Activated naive CD4-positive, alpha-beta T cell treated with anti-CD3 and anti-CD28 coated beads, Interleukin-2, amount 50 U/mL, for 72 hours (primary cell): ENCODE data around the gene NAP1L4. TPM values are rescaled to one million over a fixed set of nuclear protein-coding genes. Genes with fewer than 3 reads are reported as not detected.
"Not testable (repeated sequence)": the region's sequence is repeated elsewhere in the genome, so short reads cannot be mapped to it uniquely, and the experiment has no call there.

Experiments used
- ATAC-seq, 2 donors: fragments of 150-1000 bp; cut with Tn5 transposase; 2 replicates each; pipeline ENCODE4 v1.10.0; 2021; ENCODE audit warnings: mild to moderate bottlenecking in 2 of 2, moderate library complexity in 2 of 2
- DNase-seq, 2 donors: peaks; one replicate each; pipeline ENCODE4 v3.0.0; 2021 to 2022; ENCODE audit warnings: low spot score in 2 of 2
- H3K27ac Mint-ChIP-seq, 2 donors: one replicate each; pipeline ENCODE4 v1.8.0; 2022; ENCODE audit warnings: mild to moderate bottlenecking in 2 of 2, mixed read lengths in 2 of 2
- H3K36me3 Mint-ChIP-seq, 2 donors: one replicate each; pipeline ENCODE4 v1.8.0; 2022; ENCODE audit warnings: mixed read lengths in 2 of 2
- H3K9me3 Mint-ChIP-seq, 2 donors: one replicate each; pipeline ENCODE4 v1.8.0; 2022; ENCODE audit warnings: mixed read lengths in 2 of 2
- total RNA-seq, 2 donors: library from RNA; stranded (reverse); gene quantifications; one replicate each; pipeline ENCODE4 v1.2.3, GENCODE V29; 2022

The NAP1L4 gene
- total RNA-seq, 2 donors from 2014 or later = 287 to 318 TPM

DNA sequence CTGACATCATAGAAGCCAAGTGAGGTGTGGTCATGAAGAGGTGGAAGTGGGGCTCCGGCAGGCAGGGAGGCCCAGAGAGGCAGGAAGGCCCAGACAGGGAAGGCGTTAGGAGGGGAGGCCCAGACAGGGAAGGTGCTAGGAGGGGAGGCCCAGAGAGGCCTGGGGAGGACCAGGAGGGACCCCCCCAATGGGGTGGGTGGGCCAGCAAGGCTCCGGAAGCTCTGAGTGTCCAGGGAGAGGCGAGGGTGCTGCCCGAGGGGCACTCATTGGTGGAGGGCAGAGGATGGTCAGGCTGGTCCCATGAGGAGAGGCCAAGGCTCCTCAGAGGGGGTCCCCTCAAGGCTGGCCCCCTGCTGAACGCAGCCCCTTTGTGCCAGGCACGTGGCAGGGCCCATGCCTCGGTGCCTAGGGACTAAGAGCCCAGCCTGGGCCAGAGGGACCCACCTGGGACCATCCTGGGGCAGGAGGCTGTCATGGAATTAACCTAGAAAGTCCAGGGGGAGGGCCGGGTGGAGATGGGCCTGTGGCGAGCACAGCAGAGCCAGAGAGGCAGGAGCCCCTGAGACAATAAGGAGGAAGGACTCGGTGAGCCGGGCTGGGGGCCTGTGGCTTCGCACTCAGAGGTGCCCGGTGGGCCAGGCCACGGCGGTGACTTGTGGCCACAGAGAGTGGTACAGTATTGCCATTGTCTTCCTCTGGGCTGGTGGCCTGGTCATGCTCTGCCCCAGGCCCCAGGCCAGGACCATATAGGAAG, 75.1 kb downstream of the NAP1L4 start:
- no peaks in the 10 kb centered on the region for H3K9me3 Mint-ChIP-seq
- no peaks in the 10 kb centered on the region for H3K36me3 Mint-ChIP-seq
- DNase-seq = no peak
- H3K27ac Mint-ChIP-seq = no peak overlapping the region
- ATAC-seq = no peak

- no peaks in the 10 kb centered on the region for H3K9me3 Mint-ChIP-seq
- no peak overlapping the region for H3K27ac Mint-ChIP-seq
- DNase-seq (no peak), ATAC-seq (no peak)
- no peaks in the 10 kb centered on the region for H3K36me3 Mint-ChIP-seq
Measured at GRCh38 chr11:2916114-2916891, 75.8 kb downstream of the NAP1L4 start.

- DNase-seq (no peak), ATAC-seq (no peak)
- Mint-ChIP-seq H3K9me3 (no peaks in the 10 kb centered on the region), H3K36me3 (no peaks in the 10 kb centered on the region), H3K27ac (no peak overlapping the region)
Measured at GRCh38 chr11:2915473-2915872, 76.7 kb downstream of the NAP1L4 start.

- ATAC-seq = no peak
- Mint-ChIP-seq H3K27ac (no peak overlapping the region), H3K9me3 (no peaks in the 10 kb centered on the region), H3K36me3 (no peaks in the 10 kb centered on the region)
- DNase-seq = no peak
Measured at GRCh38 chr11:2914455-2915195, 77.5 kb downstream of the NAP1L4 start.

DNA sequence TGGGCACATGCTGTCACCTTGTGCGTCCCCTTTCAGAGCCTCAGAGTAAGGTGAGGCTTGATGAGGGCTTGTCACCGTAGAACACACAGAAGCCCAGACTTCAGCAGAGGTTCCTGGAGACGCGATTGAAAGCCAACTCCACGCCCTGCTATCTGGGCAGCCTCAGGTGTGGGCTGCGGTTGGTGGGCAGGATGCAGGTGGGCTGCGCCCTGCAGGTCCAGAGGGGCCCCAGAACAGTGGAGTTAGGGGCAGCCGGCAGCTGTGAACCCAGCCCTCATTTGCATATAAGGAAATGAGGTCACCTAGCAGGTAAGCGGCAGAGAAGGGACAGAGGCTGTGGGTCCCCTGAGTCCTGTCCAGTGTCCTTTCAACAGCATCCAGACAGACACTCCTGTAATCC, 78.4 kb downstream of the NAP1L4 start:
- ATAC-seq = no peak
- Mint-ChIP-seq H3K36me3 (no peaks in the 10 kb centered on the region), H3K27ac (no peak overlapping the region), H3K9me3 (no peaks in the 10 kb centered on the region)
- no peak for DNase-seq

- Mint-ChIP-seq H3K27ac (no peak overlapping the region), H3K9me3 (no peaks in the 10 kb centered on the region), H3K36me3 (no peaks in the 10 kb centered on the region)
- DNase-seq (no peak), ATAC-seq (no peak)
Measured at GRCh38 chr11:2913019-2913431, 79.1 kb downstream of the NAP1L4 start.

GRCh38 chr11:2912498-2912897, 79.6 kb downstream of the NAP1L4 start:
- Mint-ChIP-seq H3K36me3 (no peaks in the 10 kb centered on the region), H3K9me3 (no peaks in the 10 kb centered on the region), H3K27ac (no peak overlapping the region)
- ATAC-seq = peak in 1 of 2 donors; percentile 28
- DNase-seq = no peak

- H3K36me3 Mint-ChIP-seq = no peaks in the 10 kb centered on the region
- no peaks in the 10 kb centered on the region for H3K9me3 Mint-ChIP-seq
- no peak overlapping the region for H3K27ac Mint-ChIP-seq
- no peak for ATAC-seq
- no peak for DNase-seq
Measured at GRCh38 chr11:2911785-2912391, 80.2 kb downstream of the NAP1L4 start.

GRCh38 chr11:2911088-2911784, 80.9 kb downstream of the NAP1L4 start:
- no peak for DNase-seq
- Mint-ChIP-seq H3K9me3 (no peaks in the 10 kb centered on the region), H3K36me3 (no peaks in the 10 kb centered on the region), H3K27ac (no peak overlapping the region)
- no peak for ATAC-seq

GRCh38 chr11:2910401-2910955, 81.7 kb downstream of the NAP1L4 start:
- ATAC-seq (no peak), DNase-seq (no peak)
- H3K9me3 Mint-ChIP-seq = no peaks in the 10 kb centered on the region
- H3K36me3 Mint-ChIP-seq = peaks cover 0 to 5% of the 10 kb centered on the region in 2 donors
- peak overlapping the region in 1 of 2 donors; percentile 45 for H3K27ac Mint-ChIP-seq

DNA sequence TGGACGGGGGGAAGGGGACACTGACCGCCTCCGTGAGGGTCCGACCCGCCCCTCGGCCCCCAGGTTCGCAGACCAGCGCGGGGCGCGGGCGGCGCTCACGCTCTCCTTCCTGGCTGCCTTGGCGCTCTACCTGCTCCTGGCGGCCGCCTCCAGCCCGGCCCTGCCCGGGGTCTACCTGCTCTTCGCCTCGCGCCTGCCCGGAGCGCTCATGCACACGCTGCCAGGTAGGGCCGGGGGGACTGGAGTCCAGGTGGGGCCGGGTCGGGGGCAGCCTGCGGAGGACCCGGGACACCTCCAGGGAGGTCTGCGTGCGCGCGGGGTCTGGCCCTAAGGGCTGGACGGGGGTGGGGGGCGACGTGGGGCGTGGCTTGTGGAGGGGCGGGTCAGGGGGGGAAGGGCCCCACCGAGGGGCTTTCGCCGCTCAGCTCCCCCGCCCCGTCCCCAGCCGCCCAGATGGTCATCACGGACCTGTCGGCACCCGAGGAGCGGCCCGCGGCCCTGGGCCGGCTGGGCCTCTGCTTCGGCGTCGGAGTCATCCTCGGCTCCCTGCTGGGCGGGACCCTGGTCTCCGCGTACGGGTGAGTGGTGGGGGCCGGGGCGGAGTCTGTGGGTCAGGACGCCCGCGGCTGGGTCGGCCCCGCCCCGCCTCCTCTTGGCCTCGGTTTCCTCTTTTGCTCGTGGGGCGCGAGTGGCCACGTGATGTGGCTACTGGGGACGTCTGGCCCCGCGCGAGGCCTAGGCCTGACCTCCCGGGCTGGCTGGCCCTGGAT, 82.8 kb downstream of the NAP1L4 start:
- peaks cover 0 to 14% of the 10 kb centered on the region in 2 donors for H3K36me3 Mint-ChIP-seq
- no peaks in the 10 kb centered on the region for H3K9me3 Mint-ChIP-seq
- DNase-seq (no peak), ATAC-seq (no peak)
- no peak overlapping the region for H3K27ac Mint-ChIP-seq

GRCh38 chr11:2908130-2908529, 84.0 kb downstream of the NAP1L4 start:
- H3K27ac Mint-ChIP-seq = no peak overlapping the region
- H3K9me3 Mint-ChIP-seq = no peaks in the 10 kb centered on the region
- H3K36me3 Mint-ChIP-seq = peaks cover 0 to 14% of the 10 kb centered on the region in 2 donors
- no peak for ATAC-seq
- no peak for DNase-seq

DNA sequence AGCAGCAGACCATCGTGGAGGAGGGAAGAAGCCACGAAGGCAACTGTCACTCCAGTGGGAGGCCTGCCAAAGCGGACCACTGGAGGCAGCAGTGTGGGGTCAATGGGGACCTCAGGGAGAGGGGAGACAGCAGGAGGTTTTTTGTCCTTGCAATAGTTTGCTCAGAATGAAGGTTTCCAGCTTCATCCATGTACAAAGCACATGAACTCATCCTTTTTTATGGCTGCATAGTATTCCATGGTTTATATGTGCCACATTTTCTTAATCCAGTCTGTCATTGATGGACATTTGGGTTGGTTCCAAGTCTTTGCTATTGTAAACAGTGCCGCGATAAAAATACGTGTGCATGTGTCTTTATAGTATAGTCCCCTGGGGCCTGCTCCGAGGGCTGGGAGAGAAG, 86.8 kb downstream of the NAP1L4 start:
- H3K36me3 Mint-ChIP-seq = peaks cover 0 to 14% of the 10 kb centered on the region in 2 donors
- not testable (repeated sequence) for H3K9me3 Mint-ChIP-seq, ATAC-seq, DNase-seq, H3K27ac Mint-ChIP-seq

- no peak overlapping the region for H3K27ac Mint-ChIP-seq
- peaks cover 0 to 14% of the 10 kb centered on the region in 2 donors for H3K36me3 Mint-ChIP-seq
- peaks cover 0 to 1% of the 10 kb centered on the region in 2 donors for H3K9me3 Mint-ChIP-seq
- ATAC-seq = no peak
- DNase-seq = no peak
Measured at GRCh38 chr11:2904153-2905052, 87.7 kb downstream of the NAP1L4 start.

DNA sequence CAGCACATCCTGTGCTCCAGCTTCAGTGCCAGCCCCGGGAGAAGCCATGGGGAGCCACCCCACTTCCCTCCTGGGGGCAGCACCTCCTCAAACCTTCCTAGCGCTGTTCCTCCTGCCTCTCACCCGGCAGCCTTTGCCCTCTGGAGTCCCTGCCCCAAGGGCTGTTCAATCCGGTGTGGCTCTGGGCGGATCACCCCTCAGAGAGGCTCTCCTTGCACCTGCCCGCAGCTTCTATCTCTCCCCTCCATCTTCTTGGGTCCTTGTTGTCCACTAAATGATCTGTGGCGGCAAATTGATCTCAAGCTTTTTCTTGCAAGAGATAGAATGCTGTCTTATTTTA, 88.5 kb downstream of the NAP1L4 start:
- peaks cover 0 to 14% of the 10 kb centered on the region in 2 donors for H3K36me3 Mint-ChIP-seq
- peaks cover 0 to 5% of the 10 kb centered on the region in 2 donors for H3K9me3 Mint-ChIP-seq
- no peak overlapping the region for H3K27ac Mint-ChIP-seq
- no peak for ATAC-seq
- DNase-seq = no peak
